OCI-LY1 (cell line): ENCODE measurements around the gene RPRD1A.

Experiments used
- H2AFZ ChIP-seq: fragments of 200-600 bp; sonication (generic), shearing (Covaris generic); 2 replicates; pipeline ENCODE4 v1.6.0; 2014; ENCODE audit warnings: antibody characterized with exemption, mild to moderate bottlenecking, low read length
- H3F3A ChIP-seq: fragments of 200-600 bp; sonication (generic), shearing (Covaris generic); 2 replicates; pipeline ENCODE4 v1.6.0; 2014; ENCODE audit warnings: mild to moderate bottlenecking, antibody characterized with exemption, low read length, moderate library complexity; ENCODE audit not compliant: insufficient read depth
- H3K27ac ChIP-seq: fragments of 200-600 bp; sonication (generic); 2 replicates; pipeline ENCODE4 v1.5.1; 2014; ENCODE audit warnings: low read length, mixed run types, mild to moderate bottlenecking, low read depth; ENCODE audit not compliant: poor library complexity, severe bottlenecking
- H3K27me3 ChIP-seq: fragments of 200-600 bp; sonication (generic); 2 replicates; pipeline ENCODE4 v1.6.0; 2014; ENCODE audit warnings: antibody characterized with exemption, mild to moderate bottlenecking, low read length, moderate library complexity; ENCODE audit not compliant: insufficient read depth
- H3K36me3 ChIP-seq: fragments of 200-600 bp; sonication (generic); 2 replicates; pipeline ENCODE4 v1.6.1; 2014; ENCODE audit warnings: mild to moderate bottlenecking, antibody characterized with exemption, low read length, moderate library complexity, mixed read lengths; ENCODE audit not compliant: insufficient read depth
- H3K4me1 ChIP-seq: fragments of 200-600 bp; sonication (generic); 2 replicates; pipeline ENCODE4 v1.5.1; 2014; ENCODE audit warnings: mild to moderate bottlenecking, low read length, moderate library complexity; ENCODE audit not compliant: insufficient read depth, severe bottlenecking
- H3K4me2 ChIP-seq: fragments of 200-600 bp; sonication (generic), shearing (Covaris generic); 2 replicates; pipeline ENCODE4 v1.6.1; 2014; ENCODE audit warnings: low read length
- H3K4me3 ChIP-seq: fragments of 200-600 bp; sonication (generic); 2 replicates; pipeline ENCODE4 v1.5.1; 2014; ENCODE audit warnings: low read length, low read depth, mild to moderate bottlenecking, mixed read lengths; ENCODE audit not compliant: poor library complexity, severe bottlenecking
- H3K79me2 ChIP-seq: fragments of 200-600 bp; shearing (Covaris generic); 2 replicates; pipeline ENCODE4 v1.6.1; 2016; ENCODE audit warnings: mixed run types, low read length, mixed read lengths; ENCODE audit not compliant: insufficient read depth
- H3K9ac ChIP-seq: fragments of 200-600 bp; sonication (generic), shearing (Covaris generic); 2 replicates; pipeline ENCODE4 v1.6.1; 2014; ENCODE audit warnings: mild to moderate bottlenecking, low read length, mixed read lengths
- H3K9me2 ChIP-seq: fragments of 200-600 bp; sonication (generic), shearing (Covaris generic); 2 replicates; pipeline ENCODE4 v1.6.1; 2014; ENCODE audit warnings: low read depth, mild to moderate bottlenecking, low read length, mixed read lengths
- H3K9me3 ChIP-seq: fragments of 200-600 bp; shearing (Covaris generic); 2 replicates; pipeline ENCODE4 v1.6.1; 2014; ENCODE audit warnings: low read length, mixed read lengths
- H4K20me1 ChIP-seq: fragments of 200-600 bp; sonication (generic), shearing (Covaris generic); 2 replicates; pipeline ENCODE4 v1.6.0; 2016; ENCODE audit warnings: mild to moderate bottlenecking, low read length; ENCODE audit not compliant: insufficient read depth
- EZH2 ChIP-seq: fragments of 200-600 bp; sonication (generic), shearing (Covaris generic); IDR thresholded peaks from 2 replicates; pipeline ENCODE4 v1.8.0; 2017; ENCODE audit warnings: borderline replicate concordance, mixed run types, mild to moderate bottlenecking, antibody characterized with exemption, low read length, moderate library complexity, mixed read lengths
- TF ChIP-seq, protein P1 (sequence below): fragments of 200-600 bp; sonication (generic), shearing (Covaris generic); IDR thresholded peaks from 2 replicates; pipeline ENCODE4 v1.5.1; 2017; ENCODE audit warnings: mild to moderate bottlenecking, antibody characterized with exemption, low read length, moderate library complexity, mixed read lengths

The RPRD1A gene

GRCh38 chr18:36043153-36043552, 24.2 kb downstream of the RPRD1A start:
- H3K4me2 ChIP-seq: no peak overlapping the region
- H3K4me1 ChIP-seq: no peaks in the 10 kb centered on the region
- no peak overlapping the region for H3K9ac ChIP-seq
- peaks cover 86% of the 10 kb centered on the region for H3K79me2 ChIP-seq
- peaks cover 17% of the 10 kb centered on the region; the same call in 1 of the 2 replicates for H3K9me3 ChIP-seq
- no peak overlapping the region for H3K27ac ChIP-seq
- peaks cover 33% of the 10 kb centered on the region for H3K36me3 ChIP-seq
- H3K4me3 ChIP-seq: no peak overlapping the region
- no peaks in the 10 kb centered on the region for H3K9me2 ChIP-seq
- H4K20me1 ChIP-seq: no peaks in the 10 kb centered on the region
- H3F3A ChIP-seq: no peaks in the 10 kb centered on the region
- no peak for TF ChIP-seq EZH2
- TF ChIP-seq, protein P1, sequence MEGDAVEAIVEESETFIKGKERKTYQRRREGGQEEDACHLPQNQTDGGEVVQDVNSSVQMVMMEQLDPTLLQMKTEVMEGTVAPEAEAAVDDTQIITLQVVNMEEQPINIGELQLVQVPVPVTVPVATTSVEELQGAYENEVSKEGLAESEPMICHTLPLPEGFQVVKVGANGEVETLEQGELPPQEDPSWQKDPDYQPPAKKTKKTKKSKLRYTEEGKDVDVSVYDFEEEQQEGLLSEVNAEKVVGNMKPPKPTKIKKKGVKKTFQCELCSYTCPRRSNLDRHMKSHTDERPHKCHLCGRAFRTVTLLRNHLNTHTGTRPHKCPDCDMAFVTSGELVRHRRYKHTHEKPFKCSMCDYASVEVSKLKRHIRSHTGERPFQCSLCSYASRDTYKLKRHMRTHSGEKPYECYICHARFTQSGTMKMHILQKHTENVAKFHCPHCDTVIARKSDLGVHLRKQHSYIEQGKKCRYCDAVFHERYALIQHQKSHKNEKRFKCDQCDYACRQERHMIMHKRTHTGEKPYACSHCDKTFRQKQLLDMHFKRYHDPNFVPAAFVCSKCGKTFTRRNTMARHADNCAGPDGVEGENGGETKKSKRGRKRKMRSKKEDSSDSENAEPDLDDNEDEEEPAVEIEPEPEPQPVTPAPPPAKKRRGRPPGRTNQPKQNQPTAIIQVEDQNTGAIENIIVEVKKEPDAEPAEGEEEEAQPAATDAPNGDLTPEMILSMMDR: no peak
- no peak overlapping the region for H2AFZ ChIP-seq
- H3K27me3 ChIP-seq: no peaks in the 10 kb centered on the region

DNA sequence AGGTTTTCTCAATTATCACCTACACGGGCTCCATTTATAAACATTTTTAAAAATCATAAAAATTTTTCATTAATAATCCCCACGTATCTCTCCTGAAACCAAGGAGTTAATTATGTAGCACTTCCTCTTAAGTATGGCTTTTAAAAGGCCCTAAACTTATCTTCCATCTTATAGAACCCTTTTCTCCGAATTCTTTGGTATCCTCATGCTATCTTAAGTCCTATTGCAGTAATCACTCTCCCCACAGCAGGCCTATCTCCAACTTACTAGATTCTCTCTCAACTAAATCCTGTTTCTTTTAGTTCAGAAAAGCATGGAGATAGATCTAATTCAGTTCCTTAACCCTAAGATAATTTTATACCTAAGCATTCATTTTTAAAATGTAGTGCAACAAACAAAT, 26.2 kb downstream of the RPRD1A start:
- Histone ChIP-seq H3K36me3 (peaks cover 39% of the 10 kb centered on the region), H3K27ac (no peak overlapping the region), H2AFZ (no peak overlapping the region), H3F3A (no peaks in the 10 kb centered on the region), H3K79me2 (peaks cover 70% of the 10 kb centered on the region), H3K4me3 (no peak overlapping the region), H4K20me1 (no peaks in the 10 kb centered on the region), H3K27me3 (no peaks in the 10 kb centered on the region), H3K4me2 (no peak overlapping the region), H3K9me3 (peaks cover 15% of the 10 kb centered on the region; the same call in 1 of the 2 replicates), H3K4me1 (no peaks in the 10 kb centered on the region), H3K9me2 (no peaks in the 10 kb centered on the region), H3K9ac (no peak overlapping the region)
- TF ChIP-seq, protein P1: no peak
- TF ChIP-seq EZH2: no peak

DNA sequence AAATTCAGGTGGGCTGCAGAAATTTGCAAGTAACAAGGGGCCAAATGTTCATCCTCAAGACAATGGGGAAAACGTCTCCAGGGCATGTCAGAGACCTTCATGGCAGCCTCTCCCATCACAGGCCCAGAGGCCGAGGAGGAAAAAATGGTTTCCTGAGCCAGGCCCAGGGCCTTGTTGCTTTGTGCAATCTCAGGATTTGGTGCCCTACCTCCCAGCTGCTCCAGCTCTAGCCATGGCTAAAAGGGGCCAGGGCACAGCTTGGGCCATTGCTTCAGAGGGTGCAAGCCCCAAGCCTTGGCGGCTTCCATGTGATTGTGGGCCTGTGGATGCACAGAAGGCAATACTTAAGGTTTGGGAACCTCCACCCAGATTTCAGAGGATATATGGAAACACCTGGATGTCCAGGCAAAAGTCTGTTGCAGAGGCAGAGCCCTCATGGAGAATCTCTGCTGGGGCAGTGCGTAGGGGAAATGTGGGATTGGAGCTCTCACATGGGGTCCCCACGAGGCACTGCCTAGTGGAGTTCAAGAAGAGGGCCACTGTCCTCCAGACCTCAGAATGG, 29.2 kb downstream of the RPRD1A start:
- no peak for TF ChIP-seq EZH2
- TF ChIP-seq, protein P1: no peak
- no peaks in the 10 kb centered on the region for H3K9me2 ChIP-seq
- H3K9me3 ChIP-seq: peaks cover 15% of the 10 kb centered on the region; the same call in 1 of the 2 replicates
- H3K79me2 ChIP-seq: peaks cover 67% of the 10 kb centered on the region
- H4K20me1 ChIP-seq: no peaks in the 10 kb centered on the region
- H3K9ac ChIP-seq: no peak overlapping the region
- no peak overlapping the region for H3K4me3 ChIP-seq
- no peak overlapping the region for H3K4me2 ChIP-seq
- H3K27me3 ChIP-seq: no peaks in the 10 kb centered on the region
- H3K27ac ChIP-seq: no peak overlapping the region
- no peaks in the 10 kb centered on the region for H3F3A ChIP-seq
- H2AFZ ChIP-seq: no peak overlapping the region
- peaks cover 8% of the 10 kb centered on the region for H3K4me1 ChIP-seq
- peaks cover 39% of the 10 kb centered on the region for H3K36me3 ChIP-seq
